22Rv1 (cell line): ENCODE results near the gene SLC66A1.

Source experiments
- ZFX ChIP-seq: fragments of 450-650 bp; IDR thresholded peaks from 2 replicates; pipeline ENCODE4 v1.6.1; 2017; ENCODE audit warnings: antibody characterized with exemption, borderline replicate concordance
- TF ChIP-seq, protein P1 (sequence below): fragments of 450-650 bp; IDR thresholded peaks from 2 replicates; pipeline ENCODE4 v1.5.1; 2017; ENCODE audit warnings: mild to moderate bottlenecking

DNA sequence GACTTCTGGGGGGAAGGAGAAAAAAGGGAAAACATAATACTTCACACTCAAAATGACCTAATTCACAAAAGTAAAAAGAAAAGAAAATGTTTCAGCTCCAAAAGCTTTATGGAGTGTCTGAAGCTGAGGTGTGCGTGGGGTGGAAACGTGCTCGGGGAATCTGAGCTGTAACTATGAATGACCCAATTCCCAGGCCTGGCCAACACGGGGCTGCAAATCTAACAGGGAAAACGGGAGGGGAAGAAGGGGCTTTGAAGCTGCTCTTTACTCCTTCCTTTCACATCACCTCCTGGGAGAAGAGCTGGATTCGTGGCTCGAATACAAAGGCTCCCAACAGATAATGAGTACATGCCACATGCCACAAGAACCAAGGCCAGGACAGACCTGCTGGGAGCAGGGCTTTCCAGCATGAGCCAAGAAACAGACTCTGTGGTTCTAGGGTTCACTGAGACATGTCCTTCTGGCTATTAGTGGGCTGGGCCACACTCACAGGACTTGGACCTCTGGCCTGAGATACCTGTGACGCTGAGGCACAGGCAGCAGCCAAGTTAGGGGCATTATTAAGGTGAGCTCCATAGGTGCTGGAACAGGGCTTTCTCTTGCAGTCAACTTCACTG lies 51.5 kb downstream of the SLC66A1 start:
- TF ChIP-seq, protein P1, sequence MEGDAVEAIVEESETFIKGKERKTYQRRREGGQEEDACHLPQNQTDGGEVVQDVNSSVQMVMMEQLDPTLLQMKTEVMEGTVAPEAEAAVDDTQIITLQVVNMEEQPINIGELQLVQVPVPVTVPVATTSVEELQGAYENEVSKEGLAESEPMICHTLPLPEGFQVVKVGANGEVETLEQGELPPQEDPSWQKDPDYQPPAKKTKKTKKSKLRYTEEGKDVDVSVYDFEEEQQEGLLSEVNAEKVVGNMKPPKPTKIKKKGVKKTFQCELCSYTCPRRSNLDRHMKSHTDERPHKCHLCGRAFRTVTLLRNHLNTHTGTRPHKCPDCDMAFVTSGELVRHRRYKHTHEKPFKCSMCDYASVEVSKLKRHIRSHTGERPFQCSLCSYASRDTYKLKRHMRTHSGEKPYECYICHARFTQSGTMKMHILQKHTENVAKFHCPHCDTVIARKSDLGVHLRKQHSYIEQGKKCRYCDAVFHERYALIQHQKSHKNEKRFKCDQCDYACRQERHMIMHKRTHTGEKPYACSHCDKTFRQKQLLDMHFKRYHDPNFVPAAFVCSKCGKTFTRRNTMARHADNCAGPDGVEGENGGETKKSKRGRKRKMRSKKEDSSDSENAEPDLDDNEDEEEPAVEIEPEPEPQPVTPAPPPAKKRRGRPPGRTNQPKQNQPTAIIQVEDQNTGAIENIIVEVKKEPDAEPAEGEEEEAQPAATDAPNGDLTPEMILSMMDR, result no peak
- TF ChIP-seq ZFX, result no peak
